HepG2 (cell line): ENCODE data around the gene CEP131. TPM values are rescaled to one million over a fixed set of nuclear protein-coding genes. Genes with fewer than 3 reads are reported as not detected.

Source experiments
- ATAC-seq: fragments of 200-7000 bp; cut with Tn5 transposase; 3 replicates; pipeline ENCODE4 v1.9.1; 2020; ENCODE audit warnings: mild to moderate bottlenecking, moderate library complexity
- BruUV-seq: library from RNA; stranded (reverse); fragments of 400-500 nt; replicated peaks from 2 replicates; lab custom pipeline; 2021; lab: Mats Ljungman, UMichigan
- CTCF ChIA-PET: fragments of 300-600 bp; formaldehyde crosslinking; extraction: SDS; loops from one replicate; lab custom pipeline; 2021; ENCODE audit warnings: low total read pairs, inconsistent platforms, low intra/inter-chr PET ratio; lab: Yijun Ruan, JAX
- POLR2A ChIA-PET: fragments of 350-600 bp; sonication (Branson Sonifier 250); formaldehyde crosslinking; loops from one replicate; lab custom pipeline; 2020; ENCODE audit warnings: antibody characterized with exemption, inconsistent platforms; lab: Yijun Ruan, JAX
- DNase-seq: peaks from one replicate; pipeline ENCODE4 v3.0.0-alpha.2; 2015; ENCODE audit warnings: low spot score
- FAIRE-seq: peaks from 3 replicates; lab custom pipeline; 2011; peaks lifted over from hg19 to GRCh38; lab: Jason Lieb, UNC
- H2AFZ ChIP-seq: one replicate; pipeline ENCODE4 v1.6.1; 2011; ENCODE audit warnings: low read length, inconsistent platforms
- H3K27ac ChIP-seq: fragments of 300-600 bp; 3 replicates; pipeline ENCODE4 v1.8.0; 2011; ENCODE audit warnings: mixed run types, mild to moderate bottlenecking, mixed read lengths, low read length, inconsistent platforms; ENCODE audit not compliant: insufficient read depth; ENCODE audit errors: extremely low read length
- H3K27me3 ChIP-seq, 2 experiments: fragments of 200-600 bp in 1 of 2; 2 replicates in 1 of 2; 3 replicates in 1 of 2; pipeline versions ENCODE4 v1.6.0 to v1.8.0; 2011; ENCODE audit warnings: low read length in 2 of 2, mild to moderate bottlenecking in 2 of 2, moderate library complexity in 2 of 2, inconsistent platforms in 1 of 2; ENCODE audit not compliant: insufficient read depth in 2 of 2, control insufficient read depth in 1 of 2
- H3K36me3 ChIP-seq, 2 experiments: fragments of 200-600 bp in 1 of 2; replicated peaks in 1 of 2; 2 replicates in 1 of 2; 3 replicates in 1 of 2; pipeline versions ENCODE4 v1.5.1 to v1.8.0; 2011; ENCODE audit warnings: low read length in 2 of 2, inconsistent platforms in 1 of 2; ENCODE audit not compliant: insufficient read depth in 2 of 2, control insufficient read depth in 1 of 2
- H3K4me1 ChIP-seq: 2 replicates; pipeline ENCODE4 v1.5.1; 2012; ENCODE audit warnings: low read length, inconsistent platforms; ENCODE audit not compliant: insufficient read depth
- H3K4me2 ChIP-seq: 2 replicates; pipeline ENCODE4 v1.6.0; 2011; ENCODE audit warnings: low read depth, low read length, inconsistent platforms
- H3K4me3 ChIP-seq, 3 experiments: fragments of 200-600 bp in 1 of 3; sonication (generic), shearing (Covaris generic) in 1 of 3; replicated peaks in 1 of 3; 2 replicates each; pipeline ENCODE4 v1.5.1; 2011 to 2016; ENCODE audit warnings: low read length in 3 of 3, inconsistent platforms in 2 of 3, low read depth in 2 of 3, mild to moderate bottlenecking in 2 of 3, control low read depth in 1 of 3, mixed read lengths in 1 of 3; ENCODE audit not compliant: insufficient read depth in 1 of 3
- H3K79me2 ChIP-seq: one replicate; pipeline ENCODE4 v1.6.1; 2011; ENCODE audit warnings: low read length, inconsistent platforms; ENCODE audit not compliant: insufficient read depth
- H3K9ac ChIP-seq: 2 replicates; pipeline ENCODE4 v1.6.0; 2011; ENCODE audit warnings: mild to moderate bottlenecking, low read depth, low read length, inconsistent platforms; ENCODE audit not compliant: insufficient read depth
- H3K9me3 ChIP-seq: 2 replicates; pipeline ENCODE4 v1.5.1; 2012; ENCODE audit warnings: mild to moderate bottlenecking, low read length
- H4K20me1 ChIP-seq: 2 replicates; pipeline ENCODE4 v1.6.0; 2011; ENCODE audit warnings: inconsistent platforms, mild to moderate bottlenecking, low read length, moderate library complexity; ENCODE audit not compliant: insufficient read depth
- ATRX ChIP-seq: sonication (generic); formaldehyde crosslinking; IDR thresholded peaks from 2 replicates; pipeline ENCODE4 v1.4.0; 2020; ENCODE audit warnings: missing genetic modification reagents, borderline replicate concordance
- NCOA5 ChIP-seq: sonication (generic); formaldehyde crosslinking; IDR thresholded peaks from 2 replicates; pipeline ENCODE4 v1.4.0; 2020; ENCODE audit warnings: missing genetic modification reagents
- NR2F6 ChIP-seq, 2 experiments: IDR thresholded peaks; 2 replicates each; pipeline ENCODE4 v1.6.1; 2016; ENCODE audit warnings: antibody characterized with exemption in 1 of 2, mild to moderate bottlenecking in 1 of 2
- SPEN ChIP-seq: sonication (generic); formaldehyde crosslinking; IDR thresholded peaks from 2 replicates; pipeline ENCODE4 v1.5.1; 2020; ENCODE audit warnings: low read depth, mild to moderate bottlenecking, missing genetic modification reagents
- ZNF12 ChIP-seq: sonication (generic); formaldehyde crosslinking; IDR thresholded peaks from 2 replicates; pipeline ENCODE4 v1.5.0; 2020; ENCODE audit warnings: missing genetic modification reagents
- ZNF562 ChIP-seq: sonication (generic); formaldehyde crosslinking; IDR thresholded peaks from 2 replicates; pipeline ENCODE4 v1.8.0; 2022; ENCODE audit warnings: missing genetic modification reagents, borderline replicate concordance
- ZNF768 ChIP-seq: sonication (generic); formaldehyde crosslinking; IDR thresholded peaks from 2 replicates; pipeline ENCODE4 v1.4.0; 2020; ENCODE audit warnings: missing genetic modification reagents
- WGBS: methylation state at CpG from one replicate; pipeline ENCODE4 v1.1.6; 2017; ENCODE audit warnings: low lambda C conversion rate; 5-methylcytosine and 5-hydroxymethylcytosine counted together
- in situ Hi-C: cut with HindIII; loops from 2 replicates; pipeline ENCODE4 v1.10.0; 2017; ENCODE audit warnings: low pct_unique_long_range_greater_than_20kb; ENCODE audit not compliant: extremely low pct_ligation_motif_present
- intact Hi-C: fragments of 100-400 bp; cut with micrococcal nuclease; formaldehyde crosslinking; loops from one replicate; pipeline ENCODE4 v1.10.0; 2022; ENCODE audit not compliant: unreplicated experiment
- polyA plus RNA-seq, 8 experiments: library from polyadenylated mRNA; depleted of rRNA in 3 of 8; stranded (reverse) in 7 of 8; unstranded in 1 of 8; fragments of >200 nt; fragmentation: Illumina TruSeq in 4 of 8; extraction: Trizol in 4 of 8; gene quantifications; 2 replicates each; pipeline versions ENCODE4 v1.2.1 to v1.2.3, GENCODE V29; 2011 to 2016; ENCODE audit warnings: low read depth in 4 of 8, missing spikeins in 1 of 8, mixed read lengths in 1 of 8; ENCODE audit not compliant: insufficient read depth in 1 of 8
- total RNA-seq, 5 experiments: library from RNA; depleted of rRNA; stranded (reverse); fragments of >200 nt; fragmentation: Illumina TruSeq; extraction: Trizol; gene quantifications; 2 replicates each; pipeline ENCODE4 v1.2.3, GENCODE V29; 2016; ENCODE audit warnings: low read depth in 1 of 5
- TF ChIP-seq, protein P1 (sequence below): sonication (generic); formaldehyde crosslinking; IDR thresholded peaks from 2 replicates; pipeline ENCODE4 v1.8.1; 2023; ENCODE audit warnings: missing genetic modification reagents, inconsistent platforms, borderline replicate concordance
- TF ChIP-seq, protein P2 (sequence below): sonication (generic); formaldehyde crosslinking; IDR thresholded peaks from 2 replicates; pipeline ENCODE4 v1.4.0; 2020; ENCODE audit warnings: missing genetic modification reagents

The CEP131 gene
- total and polyA plus RNA-seq, 2 of the 13 experiments (the other 11 are each of a cell fraction or from before 2014, with no cell fraction given): 5.0 to 16.8 TPM

DNA sequence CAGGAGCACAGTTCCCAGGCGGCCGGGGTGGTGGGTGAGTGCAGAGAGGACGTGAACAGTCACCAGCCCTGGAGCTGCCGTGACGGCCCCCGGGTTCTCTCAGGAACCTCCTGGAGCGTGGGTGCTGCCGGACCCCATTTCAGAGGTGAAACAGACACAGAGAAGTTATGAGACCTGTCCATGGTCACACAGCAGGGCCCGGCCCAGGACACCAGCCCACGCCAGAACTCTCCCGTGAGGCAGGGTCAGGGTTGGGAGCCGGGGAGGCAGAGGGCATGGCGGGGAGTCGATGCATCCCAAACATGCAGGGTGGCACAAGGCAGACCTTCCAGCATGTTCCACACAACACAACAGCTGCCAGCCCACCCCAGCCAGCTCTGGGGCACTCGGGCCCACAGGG, 61.2 kb downstream of the CEP131 start:
- WGBS: 89% methylated on average over 15 of the region's 15 CpGs
- H3K27me3 ChIP-seq: no peaks in the 10 kb centered on the region
- intact Hi-C loops (no loop called here), in situ Hi-C loops (no loop called here)
- ATAC-seq: no peak
- no peak overlapping the region for H3K9ac ChIP-seq
- CTCF ChIA-PET: no interaction called here
- no peaks in the 10 kb centered on the region for H3K79me2 ChIP-seq
- H3K4me1 ChIP-seq: peaks cover 20% of the 10 kb centered on the region
- H3K4me2 ChIP-seq: no peak overlapping the region
- no peak overlapping the region for H3K27ac ChIP-seq
- TF ChIP-seq ATRX: no peak
- TF ChIP-seq ZNF768 (CRISPR knock-in tag): peak; percentile 94
- TF ChIP-seq, all 625 proteins: peak for 1
- H4K20me1 ChIP-seq: no peaks in the 10 kb centered on the region
- no peaks in the 10 kb centered on the region for H3K9me3 ChIP-seq
- FAIRE-seq (no peak), DNase-seq (no peak)
- POLR2A ChIA-PET: interaction anchor here (1.4 kb wide), 1 partner anchor 62 kb away, joined by 3 read pairs; no protein-coding TSS in a partner anchor
- H3K36me3 ChIP-seq: no peaks in the 10 kb centered on the region
- BruUV-seq: no TSS peak
- H3K4me3 ChIP-seq: no peak overlapping the region
- no peak overlapping the region for H2AFZ ChIP-seq

DNA sequence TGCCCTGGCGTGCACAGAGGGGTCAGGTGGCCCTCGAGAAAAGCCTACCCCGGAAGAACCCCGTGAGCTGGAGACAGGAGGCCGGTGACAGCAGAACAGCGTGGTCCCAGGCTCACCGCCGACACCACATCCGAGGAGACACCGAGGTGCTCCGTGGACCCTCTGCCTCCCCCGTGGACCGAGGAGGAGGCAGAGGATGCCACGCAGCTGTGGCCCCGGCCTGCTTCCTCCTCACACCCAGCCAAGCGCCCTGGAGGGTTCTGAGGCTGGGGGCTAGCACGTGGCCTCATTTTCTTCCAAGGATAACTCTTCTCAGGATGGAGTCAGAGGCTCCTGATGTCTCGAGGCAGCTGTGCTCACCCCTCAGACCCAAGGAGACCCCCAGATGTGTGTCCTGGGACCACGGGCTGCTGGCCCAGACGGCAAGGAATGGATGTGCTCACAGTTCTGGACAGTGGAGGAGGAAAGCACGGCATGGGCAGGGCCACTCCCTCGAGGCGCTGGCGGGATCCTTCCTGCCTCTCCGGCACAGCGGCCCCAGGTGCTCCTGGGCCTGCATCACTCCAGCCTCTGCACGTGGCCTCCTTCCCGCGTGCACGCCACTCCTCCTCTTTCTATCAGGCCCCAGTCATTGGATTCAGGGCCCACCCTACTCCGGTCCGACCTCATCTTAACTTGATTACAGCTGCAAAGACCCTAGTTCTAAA, 61.9 kb downstream of the CEP131 start:
- no peak overlapping the region for H3K4me3 ChIP-seq
- H3K27ac ChIP-seq: no peak overlapping the region
- CTCF ChIA-PET: no interaction called here
- in situ Hi-C loops: no loop called here
- no peaks in the 10 kb centered on the region for H3K36me3 ChIP-seq
- DNase-seq: no peak
- 85% methylated on average over 18 of the region's 32 CpGs for WGBS
- H3K79me2 ChIP-seq: no peaks in the 10 kb centered on the region
- POLR2A ChIA-PET: interaction anchor here (1.4 kb wide), 1 partner anchor 62 kb away, joined by 3 read pairs; no protein-coding TSS in a partner anchor
- H2AFZ ChIP-seq: no peak overlapping the region
- intact Hi-C loops: no loop called here
- FAIRE-seq: no peak
- H3K4me1 ChIP-seq: peaks cover 20% of the 10 kb centered on the region
- TF ChIP-seq SPEN (CRISPR knock-in tag) (no peak), NCOA5 (CRISPR knock-in tag) (no peak), ZNF768 (CRISPR knock-in tag) (no peak), NR2F6 (IDR thresholded peaks at IDR 0.05) (no peak), NR2F6 (CRISPR knock-in tag; IDR thresholded peaks at IDR 0.05) (no peak), ZNF12 (CRISPR knock-in tag) (no peak), ZNF562 (CRISPR knock-in tag) (no peak)
- TF ChIP-seq, protein P1, sequence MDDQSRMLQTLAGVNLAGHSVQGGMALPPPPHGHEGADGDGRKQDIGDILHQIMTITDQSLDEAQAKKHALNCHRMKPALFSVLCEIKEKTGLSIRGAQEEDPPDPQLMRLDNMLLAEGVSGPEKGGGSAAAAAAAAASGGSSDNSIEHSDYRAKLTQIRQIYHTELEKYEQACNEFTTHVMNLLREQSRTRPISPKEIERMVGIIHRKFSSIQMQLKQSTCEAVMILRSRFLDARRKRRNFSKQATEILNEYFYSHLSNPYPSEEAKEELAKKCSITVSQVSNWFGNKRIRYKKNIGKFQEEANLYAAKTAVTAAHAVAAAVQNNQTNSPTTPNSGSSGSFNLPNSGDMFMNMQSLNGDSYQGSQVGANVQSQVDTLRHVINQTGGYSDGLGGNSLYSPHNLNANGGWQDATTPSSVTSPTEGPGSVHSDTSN (CRISPR knock-in tag): no peak
- TF ChIP-seq, protein P2, sequence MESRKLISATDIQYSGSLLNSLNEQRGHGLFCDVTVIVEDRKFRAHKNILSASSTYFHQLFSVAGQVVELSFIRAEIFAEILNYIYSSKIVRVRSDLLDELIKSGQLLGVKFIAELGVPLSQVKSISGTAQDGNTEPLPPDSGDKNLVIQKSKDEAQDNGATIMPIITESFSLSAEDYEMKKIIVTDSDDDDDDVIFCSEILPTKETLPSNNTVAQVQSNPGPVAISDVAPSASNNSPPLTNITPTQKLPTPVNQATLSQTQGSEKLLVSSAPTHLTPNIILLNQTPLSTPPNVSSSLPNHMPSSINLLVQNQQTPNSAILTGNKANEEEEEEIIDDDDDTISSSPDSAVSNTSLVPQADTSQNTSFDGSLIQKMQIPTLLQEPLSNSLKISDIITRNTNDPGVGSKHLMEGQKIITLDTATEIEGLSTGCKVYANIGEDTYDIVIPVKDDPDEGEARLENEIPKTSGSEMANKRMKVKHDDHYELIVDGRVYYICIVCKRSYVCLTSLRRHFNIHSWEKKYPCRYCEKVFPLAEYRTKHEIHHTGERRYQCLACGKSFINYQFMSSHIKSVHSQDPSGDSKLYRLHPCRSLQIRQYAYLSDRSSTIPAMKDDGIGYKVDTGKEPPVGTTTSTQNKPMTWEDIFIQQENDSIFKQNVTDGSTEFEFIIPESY: peak; percentile 93
- TF ChIP-seq, all 625 proteins: peak for 1
- Histone ChIP-seq H4K20me1 (no peaks in the 10 kb centered on the region), H3K27me3 (no peaks in the 10 kb centered on the region), H3K4me2 (no peak overlapping the region), H3K9ac (no peak overlapping the region), H3K9me3 (no peaks in the 10 kb centered on the region)
- no peak for ATAC-seq
- BruUV-seq: no TSS peak
